Fibroblast of lung (primary cell): ENCODE results near the gene MGAT4C. TPM values are rescaled to one million over a fixed set of nuclear protein-coding genes. Genes with fewer than 3 reads are reported as not detected.

Experiments used
- DNase-seq, 2 donors: peaks; one replicate each; pipeline versions ENCODE4 v3.0.0 to v3.0.0-alpha.2; 2010; ENCODE audit warnings: low read depth in 2 of 2
- H2AFZ ChIP-seq: 2 replicates; pipeline ENCODE4 v1.5.1; 2012; ENCODE audit warnings: low read length, control low read depth, inconsistent platforms
- H3K27ac ChIP-seq: 2 replicates; pipeline ENCODE4 v1.5.1; 2011; ENCODE audit warnings: low read length, control low read depth; ENCODE audit not compliant: insufficient read depth
- H3K27me3 ChIP-seq: 2 replicates; pipeline ENCODE4 v1.5.1; 2011; ENCODE audit warnings: mild to moderate bottlenecking, low read length; ENCODE audit not compliant: control insufficient read depth, insufficient read depth
- H3K36me3 ChIP-seq: 2 replicates; pipeline ENCODE4 v1.5.1; 2011; ENCODE audit warnings: low read length; ENCODE audit not compliant: control insufficient read depth, insufficient read depth
- H3K4me1 ChIP-seq: 2 replicates; pipeline ENCODE4 v1.5.1; 2011; ENCODE audit warnings: low read length; ENCODE audit not compliant: control insufficient read depth, insufficient read depth; ENCODE audit errors: extremely low read depth
- H3K4me2 ChIP-seq: 2 replicates; pipeline ENCODE4 v1.5.1; 2011; ENCODE audit warnings: low read length, control low read depth; ENCODE audit not compliant: insufficient read depth; ENCODE audit errors: extremely low read depth
- H3K4me3 ChIP-seq, 4 experiments: fragments of 200-600 bp in 1 of 4; sonication (generic) in 1 of 4; replicated peaks in 1 of 4; 2 replicates each; pipeline ENCODE4 v1.5.1; 2011 to 2016; ENCODE audit warnings: low read length in 4 of 4, low read depth in 3 of 4, mild to moderate bottlenecking in 3 of 4, control low read depth in 2 of 4, inconsistent platforms in 1 of 4, mixed read lengths in 1 of 4; ENCODE audit not compliant: insufficient read depth in 1 of 4; ENCODE audit errors: control extremely low read depth in 1 of 4
- H3K79me2 ChIP-seq: 2 replicates; pipeline ENCODE4 v1.5.1; 2012; ENCODE audit warnings: mild to moderate bottlenecking, low read length, inconsistent platforms; ENCODE audit not compliant: control insufficient read depth, insufficient read depth
- H3K9ac ChIP-seq: 2 replicates; pipeline ENCODE4 v1.5.1; 2011; ENCODE audit warnings: mild to moderate bottlenecking, low read length, control low read depth; ENCODE audit not compliant: insufficient read depth
- H3K9me3 ChIP-seq: 2 replicates; pipeline ENCODE4 v1.5.1; 2012; ENCODE audit warnings: low read depth, low read length; ENCODE audit not compliant: control insufficient read depth, insufficient read depth
- H4K20me1 ChIP-seq: 2 replicates; pipeline ENCODE4 v1.5.1; 2011; ENCODE audit warnings: low read length; ENCODE audit not compliant: control insufficient read depth, insufficient read depth; ENCODE audit errors: extremely low read depth
- CTCF ChIP-seq, 2 donors: IDR thresholded peaks in 1 of 2; conservative IDR thresholded peaks in 1 of 2; 1 replicate in 1 of 2; 2 replicates in 1 of 2; pipeline ENCODE4 v1.5.1; 2011 to 2012; ENCODE audit warnings: low read length in 2 of 2, control low read depth in 1 of 2, inconsistent platforms in 1 of 2, low read depth in 1 of 2, mild to moderate bottlenecking in 1 of 2
- EZH2 ChIP-seq: IDR thresholded peaks from 2 replicates; pipeline ENCODE4 v1.5.1; 2012; ENCODE audit warnings: low read length, control low read depth, mild to moderate bottlenecking; ENCODE audit errors: missing control alignments
- polyA plus RNA-seq, 2 donors: library from polyadenylated mRNA; depleted of rRNA in 1 of 2; stranded (reverse) in 1 of 2; unstranded in 1 of 2; fragments of >200 nt; gene quantifications; 2 replicates each; pipeline ENCODE4 v1.2.1, GENCODE V29; 2011 to 2012; ENCODE audit warnings: missing spikeins in 1 of 2
- total RNA-seq: library from RNA; depleted of rRNA; stranded (reverse); fragments of >200 nt; gene quantifications from 2 replicates; pipeline ENCODE4 v1.2.1, GENCODE V29; 2014

Gene MGAT4C
- total and polyA plus RNA-seq, 2 donors (not counting 1 experiment from before 2014, with no cell fraction given) = not detected

- Histone ChIP-seq H2AFZ (no peak overlapping the region), H3K36me3 (no peaks in the 10 kb centered on the region), H3K27ac (no peak overlapping the region), H3K4me1 (no peaks in the 10 kb centered on the region), H3K4me2 (no peak overlapping the region), H3K9ac (no peak overlapping the region), H3K9me3 (no peaks in the 10 kb centered on the region), H4K20me1 (no peaks in the 10 kb centered on the region), H3K79me2 (no peaks in the 10 kb centered on the region), H3K4me3 (no peak overlapping the region), H3K27me3 (no peaks in the 10 kb centered on the region)
- DNase-seq = no peak
- TF ChIP-seq CTCF (conservative IDR thresholded peaks at IDR 0.05 in 1 of 2, IDR thresholded peaks at IDR 0.05 in 1 of 2; ENCODE audit: low read depth in 1 of 2, low read length in 2 of 2) (no peak), EZH2 (no peak)
Measured at GRCh38 chr12:86226481-86226880, 29.7 kb downstream of the MGAT4C start.

- Histone ChIP-seq H3K4me1 (no peaks in the 10 kb centered on the region), H3K27me3 (no peaks in the 10 kb centered on the region), H2AFZ (no peak overlapping the region), H3K36me3 (no peaks in the 10 kb centered on the region), H3K4me3 (no peak overlapping the region), H3K4me2 (no peak overlapping the region), H3K9ac (no peak overlapping the region), H3K9me3 (no peaks in the 10 kb centered on the region), H4K20me1 (no peaks in the 10 kb centered on the region), H3K27ac (no peak overlapping the region), H3K79me2 (no peaks in the 10 kb centered on the region)
- DNase-seq = peak in 1 of 2 donors; percentile 45
- TF ChIP-seq CTCF (conservative IDR thresholded peaks at IDR 0.05 in 1 of 2, IDR thresholded peaks at IDR 0.05 in 1 of 2; ENCODE audit: low read depth in 1 of 2, low read length in 2 of 2) (no peak), EZH2 (no peak)
Measured at GRCh38 chr12:86216591-86216990, 39.6 kb downstream of the MGAT4C start.

- H3K36me3 ChIP-seq = no peaks in the 10 kb centered on the region
- no peaks in the 10 kb centered on the region for H3K4me1 ChIP-seq
- no peak overlapping the region for H3K4me2 ChIP-seq
- no peaks in the 10 kb centered on the region for H3K9me3 ChIP-seq
- no peaks in the 10 kb centered on the region for H4K20me1 ChIP-seq
- H2AFZ ChIP-seq = no peak overlapping the region
- no peak for TF ChIP-seq EZH2
- no peak for TF ChIP-seq CTCF (conservative IDR thresholded peaks at IDR 0.05 in 1 of 2, IDR thresholded peaks at IDR 0.05 in 1 of 2; ENCODE audit: low read depth in 1 of 2, low read length in 2 of 2)
- no peak overlapping the region for H3K4me3 ChIP-seq
- DNase-seq = no peak
- no peaks in the 10 kb centered on the region for H3K79me2 ChIP-seq
- H3K9ac ChIP-seq = no peak overlapping the region
- H3K27me3 ChIP-seq = no peaks in the 10 kb centered on the region
- no peak overlapping the region for H3K27ac ChIP-seq
Measured at GRCh38 chr12:86213012-86213411, 43.2 kb downstream of the MGAT4C start.
